Testis (tissue), 3 donors: ENCODE results near the gene CTIF. TPM values are rescaled to one million over a fixed set of nuclear protein-coding genes. Genes with fewer than 3 reads are reported as not detected.

Experiments used
- DNase-seq: peaks from one replicate; pipeline ENCODE4 v3.0.0-alpha.2; 2019
- H3K27ac ChIP-seq, 2 donors: fragments of 200-600 bp; sonication (generic); one replicate each; pipeline ENCODE4 v1.5.1; 2019
- H3K27me3 ChIP-seq: fragments of 200-600 bp; sonication (generic); one replicate; pipeline ENCODE4 v1.5.1; 2019
- H3K36me3 ChIP-seq: fragments of 200-600 bp; sonication (generic); one replicate; pipeline ENCODE4 v1.5.1; 2017; ENCODE audit warnings: low read depth; ENCODE audit errors: missing control alignments
- H3K4me1 ChIP-seq: fragments of 200-600 bp; sonication (generic); one replicate; pipeline ENCODE4 v1.5.1; 2019
- H3K4me3 ChIP-seq, 2 donors: fragments of 200-600 bp; sonication (generic); one replicate each; pipeline ENCODE4 v1.5.1; 2017 to 2019
- H3K9me3 ChIP-seq: fragments of 200-600 bp; sonication (generic); one replicate; pipeline ENCODE4 v1.5.1; 2017
- CTCF ChIP-seq, 3 experiments: fragments of 450-650 bp in 2 of 3; fragments of 200-600 bp in 1 of 3; sonication (generic) in 1 of 3; IDR thresholded peaks; one replicate each; pipeline ENCODE4 v1.5.1; 2016 to 2019; ENCODE audit warnings: antibody characterized with exemption in 3 of 3, mild to moderate bottlenecking in 2 of 3, moderate library complexity in 1 of 3
- POLR2A ChIP-seq: fragments of 450-650 bp; IDR thresholded peaks from one replicate; pipeline ENCODE4 v1.6.1; 2017; ENCODE audit warnings: antibody characterized with exemption, mild to moderate bottlenecking, moderate library complexity
- WGBS, 2 donors: methylation state at CpG; one replicate each; pipeline ENCODE4 v1.1.5; 2018; 5-methylcytosine and 5-hydroxymethylcytosine counted together
- intact Hi-C: fragments of 100-400 bp; cut with DNase I; formaldehyde crosslinking; loops from one replicate; pipeline ENCODE4 v1.15.1; 2023; ENCODE audit warnings: low total_unique reads
- polyA plus RNA-seq: library from polyadenylated mRNA; stranded (reverse); fragments of 350-450 nt; fragmentation: Illumina TruSeq; extraction: RNeasy Lipid Tissue Mini Kit (QIAGEN cat#74804); gene quantifications from one replicate; pipeline ENCODE4 v1.2.3, GENCODE V29; 2014; ENCODE audit warnings: low read depth, low replicate concordance; ENCODE audit not compliant: insufficient read depth
- total RNA-seq, 2 donors: library from RNA; depleted of rRNA; stranded (reverse); fragments of >200 nt; gene quantifications; one replicate each; pipeline ENCODE4 v1.2.3, GENCODE V29; 2016

Gene CTIF
- total and polyA plus RNA-seq, 3 donors from 2014 or later = 33.8 to 41.5 (median 35.6) TPM

GRCh38 chr18:48780201-48780912 lies 241.5 kb downstream of the CTIF start:
- H3K4me1 ChIP-seq = peaks cover 58% of the 10 kb centered on the region
- no peak for DNase-seq
- no peaks in the 10 kb centered on the region for H3K27me3 ChIP-seq
- H3K36me3 ChIP-seq = no peaks in the 10 kb centered on the region
- no peak overlapping the region for H3K4me3 ChIP-seq
- intact Hi-C loops = no loop called here
- no peaks in the 10 kb centered on the region for H3K9me3 ChIP-seq
- no peak for TF ChIP-seq CTCF (IDR thresholded peaks at IDR 0.05)
- no peak for TF ChIP-seq POLR2A
- peak overlapping the region; percentile 73 to 80 for H3K27ac ChIP-seq
- WGBS, 2 donors = 46% methylated on average over 12 to 17 of the region's 17 CpGs

GRCh38 chr18:48780913-48781162 lies 242.0 kb downstream of the CTIF start:
- Histone ChIP-seq H3K9me3 (no peaks in the 10 kb centered on the region), H3K27me3 (no peaks in the 10 kb centered on the region), H3K27ac (peak overlapping the region; percentile 73 to 80), H3K4me1 (peaks cover 58% of the 10 kb centered on the region), H3K4me3 (no peak overlapping the region), H3K36me3 (no peaks in the 10 kb centered on the region)
- TF ChIP-seq POLR2A (no peak), CTCF (IDR thresholded peaks at IDR 0.05) (no peak)
- 25 to 48% methylated on average over 3 of the region's 3 CpGs for WGBS, 2 donors
- no peak for DNase-seq
- intact Hi-C loops = no loop called here

GRCh38 chr18:48781163-48781987 lies 242.5 kb downstream of the CTIF start:
- 19 to 32% methylated on average over 25 to 28 of the region's 28 CpGs for WGBS, 2 donors
- peak; percentile 96 for DNase-seq
- no peaks in the 10 kb centered on the region for H3K27me3 ChIP-seq
- H3K36me3 ChIP-seq = no peaks in the 10 kb centered on the region
- H3K4me3 ChIP-seq = no peak overlapping the region
- H3K9me3 ChIP-seq = no peaks in the 10 kb centered on the region
- peak overlapping the region; percentile 73 to 80 for H3K27ac ChIP-seq
- H3K4me1 ChIP-seq = peaks cover 58% of the 10 kb centered on the region
- intact Hi-C loops = no loop called here
- TF ChIP-seq CTCF (IDR thresholded peaks at IDR 0.05) = no peak
- TF ChIP-seq POLR2A = no peak

- Histone ChIP-seq H3K4me3 (no peak overlapping the region), H3K4me1 (peaks cover 54% of the 10 kb centered on the region), H3K27me3 (no peaks in the 10 kb centered on the region), H3K36me3 (no peaks in the 10 kb centered on the region), H3K27ac (peak overlapping the region; percentile 73 to 80), H3K9me3 (no peaks in the 10 kb centered on the region)
- intact Hi-C loops = no loop called here
- WGBS, 2 donors = 64 to 67% methylated on average over 2 of the region's 2 CpGs
- no peak for TF ChIP-seq POLR2A
- TF ChIP-seq CTCF (IDR thresholded peaks at IDR 0.05) = no peak
- DNase-seq = no peak
Measured at GRCh38 chr18:48781988-48782363, 243.1 kb downstream of the CTIF start.
